Iris pigment epithelial cell (primary cell): ENCODE data around the gene C22orf31.

ENCODE experiments used
- DNase-seq: peaks from one replicate; pipeline ENCODE4 v3.0.0-alpha.2; 2011; ENCODE audit warnings: low read depth

C22orf31 gene

GRCh38 chr22:29081517-29082236, 20.0 kb upstream of the C22orf31 start:
- DNase-seq = no peak

DNA sequence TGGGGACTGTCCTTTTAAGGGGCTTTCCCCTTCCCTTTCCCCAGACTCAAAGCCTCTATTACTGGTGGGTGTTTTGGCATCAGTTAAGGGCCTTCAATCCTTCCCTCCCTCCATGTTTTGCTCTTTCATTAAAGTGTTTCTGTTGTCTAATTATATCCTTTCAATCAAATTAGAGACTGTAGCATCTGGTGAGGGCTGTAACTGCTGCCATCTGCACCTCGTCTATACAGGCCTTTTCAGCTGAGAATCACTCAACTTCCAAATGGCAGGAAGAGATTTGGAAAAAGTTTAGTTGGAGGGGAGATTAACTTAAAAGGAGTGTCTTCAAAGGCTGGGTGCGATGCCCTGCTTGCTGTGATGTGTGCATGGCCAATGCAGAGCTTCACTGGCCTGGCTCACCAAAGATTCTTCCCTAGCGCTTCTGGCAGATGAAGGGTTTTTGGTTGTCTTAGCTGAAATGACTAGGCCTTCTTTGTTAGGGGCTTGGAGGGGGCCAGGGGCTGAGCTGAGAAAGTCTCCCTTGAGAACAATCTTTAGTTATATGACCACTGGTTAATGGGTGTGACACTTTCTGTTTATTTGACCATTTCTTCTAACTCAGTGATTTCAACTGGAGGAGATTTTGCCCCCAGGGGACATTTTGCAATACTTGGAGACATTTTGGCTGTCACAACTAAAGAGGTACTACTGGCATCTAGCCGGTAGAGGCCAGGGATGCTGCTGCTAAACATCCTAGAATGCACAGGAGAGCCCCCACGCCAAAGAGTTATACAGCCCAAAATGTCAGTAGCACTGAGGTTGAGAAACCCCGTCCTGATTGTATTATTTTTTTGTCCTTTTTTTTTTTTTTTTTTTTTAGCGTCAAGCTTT, 18.7 kb upstream of the C22orf31 start:
- no peak for DNase-seq

GRCh38 chr22:29079218-29079901, 17.7 kb upstream of the C22orf31 start:
- DNase-seq = no peak

GRCh38 chr22:29078869-29079207, 17.2 kb upstream of the C22orf31 start:
- no peak for DNase-seq

- DNase-seq = no peak
Measured at GRCh38 chr22:29078036-29078868, 16.6 kb upstream of the C22orf31 start.

DNA sequence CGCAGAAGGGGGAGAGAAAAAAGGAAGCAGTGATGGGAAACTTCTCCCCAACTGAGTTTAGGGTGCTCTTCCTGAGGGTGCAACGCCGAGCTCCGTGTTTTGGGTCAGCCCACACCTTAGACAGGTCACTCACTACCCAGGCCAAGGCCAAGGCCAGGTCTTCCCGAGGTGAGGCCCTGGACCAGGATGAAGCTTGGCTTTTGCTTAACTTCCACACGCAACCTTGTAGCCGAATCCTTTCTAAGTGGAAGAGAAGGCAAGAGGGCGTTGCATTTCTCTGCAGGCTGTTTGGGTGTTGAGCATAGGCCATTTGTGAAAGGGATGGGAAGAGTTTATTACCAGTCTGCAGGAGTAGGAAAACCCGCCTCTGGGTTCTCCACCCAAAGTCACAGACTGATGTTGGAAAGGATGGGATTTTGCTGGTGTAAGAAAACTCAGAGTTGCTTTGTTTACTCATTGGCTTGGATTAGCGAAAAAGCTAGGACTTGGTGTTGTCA, 12.7 kb upstream of the C22orf31 start:
- no peak for DNase-seq

DNA sequence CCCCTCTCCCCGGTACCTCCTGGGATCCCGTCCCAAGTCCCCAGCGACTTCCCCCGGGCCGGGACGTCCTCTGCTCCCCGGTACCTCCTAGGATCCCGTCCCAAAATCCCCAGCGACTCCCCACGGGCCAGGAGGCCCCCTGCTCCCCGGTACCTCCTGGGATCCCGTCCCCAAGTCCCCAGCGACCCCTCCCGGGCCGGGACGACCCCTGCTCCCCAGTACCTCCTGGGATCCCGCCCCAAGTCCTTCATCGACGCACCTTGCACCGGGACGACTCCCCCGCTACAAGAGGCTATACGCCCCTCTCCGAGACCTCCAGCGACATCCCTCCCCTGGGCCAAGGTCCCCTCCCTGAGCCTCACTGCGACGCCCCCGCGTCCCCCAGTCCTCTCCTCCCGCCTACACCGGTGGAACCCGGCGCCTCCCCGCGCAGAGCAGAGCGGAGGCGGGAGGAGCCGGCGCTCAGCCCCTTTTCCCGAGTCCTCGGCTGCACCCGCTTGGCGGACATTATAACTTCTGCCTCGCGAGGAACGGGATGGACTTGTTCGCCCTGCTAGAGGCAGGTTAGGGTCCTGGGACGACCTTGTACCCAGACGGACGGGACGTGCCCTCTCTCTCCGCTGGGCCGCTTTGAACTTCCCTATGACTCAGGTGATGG, 12.1 kb upstream of the C22orf31 start:
- peak; percentile 36 for DNase-seq

DNA sequence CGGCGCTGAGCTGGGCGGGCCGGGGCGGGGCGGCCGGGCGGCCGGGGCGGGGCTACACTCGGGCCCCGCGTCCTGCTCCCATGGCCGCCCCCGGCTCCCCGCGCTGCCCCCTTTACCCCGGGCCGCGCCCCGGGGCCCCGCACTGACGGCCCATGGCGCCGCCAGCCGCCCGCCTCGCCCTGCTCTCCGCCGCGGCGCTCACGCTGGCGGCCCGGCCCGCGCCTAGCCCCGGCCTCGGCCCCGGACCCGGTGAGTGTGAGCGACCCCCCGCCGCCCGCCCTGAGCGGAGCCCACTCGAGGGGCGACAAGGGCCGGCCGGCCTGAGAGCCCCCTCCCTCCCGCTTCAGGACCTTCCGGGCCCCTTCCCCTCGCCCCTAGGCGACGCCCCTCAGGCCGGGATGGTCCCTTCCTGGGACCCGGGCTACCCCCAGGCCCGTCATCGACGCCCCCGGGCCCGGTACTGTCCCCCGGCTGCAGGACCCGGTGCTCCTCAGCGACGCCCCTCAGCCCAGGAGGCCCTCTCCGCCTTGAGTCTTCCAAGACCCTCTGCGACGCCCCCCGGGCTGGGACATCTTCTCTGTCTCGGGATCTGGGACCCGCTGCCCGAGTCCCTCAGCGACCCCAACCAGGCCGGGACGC, 11.5 kb upstream of the C22orf31 start, which contains the start of gene KREMEN1:
KREMEN1 (plus strand) TSS at position 57 of the 639 bp plus-strand sequence; CDS start at position 153, 96 bp downstream.
- DNase-seq = no peak

DNA sequence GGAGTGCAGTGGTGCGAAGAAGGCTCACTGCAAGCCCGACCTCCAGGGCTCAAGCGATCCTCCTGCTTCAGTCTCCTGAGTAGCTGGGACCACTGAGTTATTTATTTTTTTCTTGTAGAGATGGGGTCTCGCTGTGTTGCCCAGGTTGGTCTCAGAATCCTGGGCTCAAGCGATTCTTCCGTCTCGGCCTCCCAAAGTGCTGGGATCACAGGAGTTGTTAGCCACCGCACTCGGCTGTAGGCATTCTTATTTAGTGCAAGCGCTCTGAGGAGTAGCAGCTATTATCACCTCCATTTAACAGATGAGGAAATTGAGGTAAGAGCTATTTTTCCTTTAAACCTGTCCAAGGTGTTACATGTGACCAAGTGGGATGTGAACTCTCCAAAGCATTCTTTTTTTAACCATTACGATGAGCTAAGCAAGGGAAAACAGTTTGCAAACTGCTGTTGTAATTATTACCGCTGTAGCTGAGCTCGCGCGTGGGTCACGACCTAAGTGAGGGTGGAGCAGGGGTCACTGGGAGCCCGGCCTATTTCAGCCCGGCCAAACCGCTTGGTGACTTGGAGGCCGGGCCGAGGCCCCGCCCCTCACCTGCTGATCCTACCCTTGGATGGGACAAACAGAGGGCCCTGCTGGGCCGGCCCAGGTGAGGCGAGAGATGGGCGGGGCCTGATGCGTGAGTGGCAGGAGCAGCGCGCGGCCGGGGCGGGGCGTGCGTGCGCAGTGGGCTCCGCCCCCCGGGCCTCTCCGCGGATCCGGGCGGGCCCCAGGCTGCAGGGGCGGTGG, 10.8 kb upstream of the C22orf31 start:
- peak; percentile 66 for DNase-seq

DNA sequence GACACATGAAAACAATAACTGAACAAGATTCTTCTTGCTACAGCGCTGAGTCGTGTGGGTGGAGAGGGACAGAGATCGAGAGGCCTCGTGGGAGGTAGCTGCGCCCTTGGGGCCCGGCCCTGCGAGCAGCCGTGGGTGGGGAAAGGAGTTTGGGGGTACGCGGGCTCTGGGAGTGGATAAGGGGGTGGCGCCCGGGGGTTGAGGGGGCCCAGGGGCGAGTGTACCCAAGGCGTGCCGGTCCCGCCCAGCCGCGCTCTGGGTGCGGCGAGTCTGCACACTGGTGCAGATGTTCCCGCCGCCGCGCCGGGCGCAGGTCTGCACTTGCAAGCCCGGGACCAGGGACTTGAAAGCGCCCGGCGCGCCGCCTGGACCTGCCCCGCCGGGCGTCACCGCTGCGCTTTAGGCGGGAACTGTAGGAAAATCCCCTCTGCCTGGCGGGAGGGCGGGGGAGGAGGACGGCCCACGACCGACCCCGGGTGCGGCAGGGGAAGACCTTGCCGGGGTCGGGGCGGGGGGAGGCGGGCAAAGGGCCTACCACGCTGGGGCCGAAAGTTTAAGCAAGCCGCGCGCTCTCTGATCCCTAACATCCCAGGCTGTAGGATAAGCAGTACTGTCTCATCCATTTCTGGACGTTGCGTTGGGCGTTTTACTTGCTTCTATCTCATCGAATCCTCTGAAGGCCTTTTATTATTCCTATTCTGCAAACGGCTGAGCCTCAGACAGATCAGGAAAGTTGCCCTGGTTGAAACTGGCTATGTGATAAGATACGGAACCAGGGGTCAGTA, 9.8 kb upstream of the C22orf31 start:
- peak; percentile 29 for DNase-seq

- no peak for DNase-seq
Measured at GRCh38 chr22:29070490-29070889, 8.9 kb upstream of the C22orf31 start.

DNA sequence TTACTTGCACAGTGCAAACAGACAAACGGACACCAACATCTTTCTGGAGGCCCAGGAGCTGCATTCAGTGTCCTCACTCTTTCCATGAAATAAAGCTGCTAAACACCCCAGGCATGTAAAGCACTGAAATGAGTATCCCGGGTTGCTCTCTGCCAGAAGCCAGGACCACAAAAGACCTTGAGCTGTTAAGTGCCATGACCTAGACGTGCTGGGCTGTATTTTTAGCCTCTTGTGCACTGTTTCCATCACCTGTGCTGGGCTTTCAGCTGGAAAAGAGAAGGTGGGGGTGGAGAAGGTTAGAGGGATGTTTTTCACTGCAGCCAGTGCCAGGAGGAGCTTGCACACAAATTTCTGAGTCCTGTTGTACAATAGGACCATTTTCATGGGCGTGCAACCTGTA, 7.8 kb upstream of the C22orf31 start:
- no peak for DNase-seq

GRCh38 chr22:29065468-29066190, 4.0 kb upstream of the C22orf31 start:
- no peak for DNase-seq

DNA sequence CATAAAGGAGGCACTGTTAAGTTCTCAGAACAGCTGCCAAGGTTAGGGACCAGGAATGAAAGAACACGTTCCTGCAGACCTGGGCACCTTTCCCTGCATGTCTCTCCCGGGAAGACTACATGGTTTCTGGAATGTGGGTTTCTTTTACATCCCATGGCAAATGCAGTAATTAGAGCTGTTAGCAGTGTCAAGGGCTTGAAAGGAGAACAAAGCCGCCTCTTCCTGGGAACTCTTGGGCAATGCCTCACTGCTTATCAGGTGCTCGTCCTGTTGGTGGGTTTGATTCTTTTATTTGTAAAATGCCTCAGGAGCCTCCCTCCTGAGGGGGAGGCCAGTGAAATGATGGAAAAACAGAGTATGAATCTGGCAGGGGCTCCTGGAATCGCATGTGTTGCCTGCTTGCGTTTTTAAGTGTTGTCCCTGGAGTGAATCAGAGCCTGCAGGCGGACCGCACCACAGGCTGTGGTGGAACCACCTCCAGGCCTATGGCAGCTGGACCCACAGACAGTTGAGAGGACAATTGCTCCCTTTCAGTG, 723 bp upstream of the C22orf31 start:
- DNase-seq = no peak

DNA sequence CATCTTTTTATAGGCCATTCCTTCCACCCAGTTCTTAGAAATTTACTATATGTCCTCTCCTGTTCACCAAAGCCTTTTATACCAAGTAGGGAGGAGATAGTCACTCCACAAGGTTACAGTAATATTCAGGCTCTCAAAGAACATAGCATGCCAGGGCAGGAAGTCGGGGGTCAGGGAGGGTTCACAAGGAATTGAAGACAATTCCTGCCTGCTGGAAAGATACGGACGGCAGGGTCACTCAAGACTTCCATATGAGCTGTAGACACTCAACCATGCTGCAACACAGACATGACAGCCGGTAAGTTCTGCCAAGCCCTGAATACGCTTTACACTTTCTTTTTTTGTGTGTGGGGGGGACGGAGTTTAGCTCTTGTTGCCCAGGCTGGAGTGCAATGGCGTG, 700 bp downstream of the C22orf31 start:
- no peak for DNase-seq

- DNase-seq = no peak
Measured at GRCh38 chr22:29060251-29060869, 1.3 kb downstream of the C22orf31 start.

- no peak for DNase-seq
Measured at GRCh38 chr22:29056472-29056871, 5.2 kb downstream of the C22orf31 start.
